Ovary (tissue), 9 donors: ENCODE data around the gene FBXO30. TPM values are rescaled to one million over a fixed set of nuclear protein-coding genes. Genes with fewer than 3 reads are reported as not detected.

ENCODE experiments used
- DNase-seq, 5 donors: peaks; one replicate each; pipeline ENCODE4 v3.0.0-alpha.2; 2019 to 2020
- H3K27ac ChIP-seq, 2 donors: fragments of 200-600 bp; one replicate each; pipeline versions ENCODE4 v1.5.1 to v1.8.0; 2019 to 2022
- H3K27me3 ChIP-seq: fragments of 200-600 bp; one replicate; pipeline ENCODE4 v1.8.0; 2022
- H3K36me3 ChIP-seq: fragments of 200-600 bp; sonication (generic); one replicate; pipeline ENCODE4 v1.5.1; 2019
- H3K4me1 ChIP-seq: one replicate; pipeline ENCODE4 v1.8.1; 2013; ENCODE audit warnings: mild to moderate bottlenecking, moderate library complexity; ENCODE audit not compliant: insufficient read depth
- H3K4me3 ChIP-seq: fragments of 200-600 bp; sonication (generic); one replicate; pipeline ENCODE4 v1.5.1; 2017
- H3K9me3 ChIP-seq, 2 donors: fragments of 200-600 bp in 1 of 2; sonication (generic) in 1 of 2; one replicate each; pipeline versions ENCODE4 v1.5.1 to v1.8.1; 2013 to 2019; ENCODE audit warnings: mild to moderate bottlenecking in 1 of 2, moderate library complexity in 1 of 2
- EP300 ChIP-seq: sonication (generic); formaldehyde crosslinking; IDR thresholded peaks from one replicate; pipeline ENCODE4 v1.6.1; 2017; ENCODE audit warnings: antibody characterized with exemption
- POLR2A ChIP-seq: fragments of 450-650 bp; IDR thresholded peaks from one replicate; pipeline ENCODE4 v1.6.1; 2017; ENCODE audit warnings: antibody characterized with exemption, mild to moderate bottlenecking, moderate library complexity
- WGBS, 3 donors: extraction: QIAGEN DNeasy Blood & Tissue Kit in 1 of 3; methylation state at CpG; one replicate each; pipeline versions ENCODE4 v1.1.5 to v1.1.7; 2013 to 2017; 5-methylcytosine and 5-hydroxymethylcytosine counted together
- intact Hi-C, 4 donors: fragments of 100-400 bp; cut with DNase I; formaldehyde crosslinking; loops; one replicate each; pipeline versions ENCODE4 v1.11.0 to v1.15.1; 2022 to 2023
- polyA plus RNA-seq, 2 donors: library from polyadenylated mRNA; stranded (reverse); fragments of 200-250 nt in 1 of 2; fragments of 350-450 nt in 1 of 2; fragmentation: Illumina TruSeq in 1 of 2; extraction: RNeasy Lipid Tissue Mini Kit (QIAGEN cat#74804) in 1 of 2; gene quantifications; one replicate each; pipeline ENCODE4 v1.2.3, GENCODE V29; 2013 to 2014
- total RNA-seq, 7 donors: library from RNA; depleted of rRNA in 2 of 7; stranded (reverse); fragments of >200 nt in 2 of 7; fragmentation: NEBNext Ultra II Directional in 3 of 7; extraction: Animal tissue kit (Norgen Biotek cat#: 25700) in 3 of 7; gene quantifications; one replicate each; pipeline versions ENCODE4 v1.1.0 to v1.2.4, GENCODE V29; 2016 to 2023
- TF ChIP-seq, protein P1 (sequence below), 3 donors: fragments of 450-650 bp in 2 of 3; fragments of 200-600 bp in 1 of 3; IDR thresholded peaks; one replicate each; pipeline versions ENCODE4 v1.5.1 to v1.8.0; 2016 to 2022; ENCODE audit warnings: antibody characterized with exemption in 3 of 3, mild to moderate bottlenecking in 1 of 3
- donor health status: DM: no; HTN: no; CAD: no; lungs with moderate emphysema.
- donor health status: DM: no; HTN: no; CAD: no.
- donor health status: Bipolar disorder and iron deficiency.
- donor health status: DM: yes; HTN: yes; CAD: no.
- donor health status: DM: no; HTN: no; CAD: no.
- donor health status: DM: yes; HTN: yes; CAD: no.

The FBXO30 gene
- total and polyA plus RNA-seq, 9 donors, result 5.6 to 13.5 (median 9.6) TPM

DNA sequence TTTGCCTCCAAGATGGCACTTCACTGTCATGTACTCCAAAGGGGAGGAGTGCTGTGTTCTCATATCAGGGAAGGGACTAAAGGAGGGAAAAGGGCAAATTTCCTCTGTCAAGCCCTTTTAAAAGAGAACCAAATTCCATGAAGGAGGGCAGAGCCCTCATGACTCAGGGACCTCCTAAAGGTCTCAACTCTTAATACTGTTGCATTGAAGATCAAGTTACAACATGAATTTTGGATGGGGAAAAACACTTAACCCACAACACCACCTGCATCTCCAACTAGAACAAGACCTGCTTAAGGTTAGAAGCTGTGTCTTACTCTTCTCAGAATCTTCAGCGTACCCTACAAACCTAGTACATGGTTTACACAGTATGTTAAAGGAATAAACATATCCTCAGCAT, 23.7 kb upstream of the FBXO30 start:
- Histone ChIP-seq H3K4me3 (no peak overlapping the region), H3K36me3 (no peaks in the 10 kb centered on the region), H3K9me3 (no peaks in the 10 kb centered on the region), H3K4me1 (no peaks in the 10 kb centered on the region), H3K27me3 (no peaks in the 10 kb centered on the region), H3K27ac (no peak overlapping the region)
- no peak for DNase-seq
- WGBS, 3 donors, result 95 to 100% (median 97%) methylated on average over 1 of the region's 1 CpG
- intact Hi-C loops, result no loop called here
- TF ChIP-seq EP300 (no peak), POLR2A (no peak)
- TF ChIP-seq, protein P1, sequence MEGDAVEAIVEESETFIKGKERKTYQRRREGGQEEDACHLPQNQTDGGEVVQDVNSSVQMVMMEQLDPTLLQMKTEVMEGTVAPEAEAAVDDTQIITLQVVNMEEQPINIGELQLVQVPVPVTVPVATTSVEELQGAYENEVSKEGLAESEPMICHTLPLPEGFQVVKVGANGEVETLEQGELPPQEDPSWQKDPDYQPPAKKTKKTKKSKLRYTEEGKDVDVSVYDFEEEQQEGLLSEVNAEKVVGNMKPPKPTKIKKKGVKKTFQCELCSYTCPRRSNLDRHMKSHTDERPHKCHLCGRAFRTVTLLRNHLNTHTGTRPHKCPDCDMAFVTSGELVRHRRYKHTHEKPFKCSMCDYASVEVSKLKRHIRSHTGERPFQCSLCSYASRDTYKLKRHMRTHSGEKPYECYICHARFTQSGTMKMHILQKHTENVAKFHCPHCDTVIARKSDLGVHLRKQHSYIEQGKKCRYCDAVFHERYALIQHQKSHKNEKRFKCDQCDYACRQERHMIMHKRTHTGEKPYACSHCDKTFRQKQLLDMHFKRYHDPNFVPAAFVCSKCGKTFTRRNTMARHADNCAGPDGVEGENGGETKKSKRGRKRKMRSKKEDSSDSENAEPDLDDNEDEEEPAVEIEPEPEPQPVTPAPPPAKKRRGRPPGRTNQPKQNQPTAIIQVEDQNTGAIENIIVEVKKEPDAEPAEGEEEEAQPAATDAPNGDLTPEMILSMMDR (IDR thresholded peaks at IDR 0.05), result no peak

DNA sequence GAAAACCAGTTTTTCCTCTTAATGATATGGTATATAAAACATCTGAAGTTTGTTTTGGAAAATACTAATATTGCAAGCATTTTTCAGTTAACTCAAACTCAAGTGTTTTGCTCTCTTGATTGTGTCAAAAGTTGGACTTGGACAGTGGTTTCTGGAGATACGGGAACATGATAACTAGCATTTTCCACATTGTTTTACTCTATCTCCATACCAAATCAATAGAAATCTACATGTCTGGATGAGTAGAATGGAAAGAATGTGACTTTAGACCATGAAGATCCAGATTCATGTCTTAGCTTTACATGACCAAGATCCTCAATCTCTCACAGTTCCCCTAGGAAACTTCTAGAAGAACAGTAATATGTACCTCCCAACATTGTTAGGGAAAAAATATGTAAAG, 22.2 kb upstream of the FBXO30 start:
- no peaks in the 10 kb centered on the region for H3K9me3 ChIP-seq
- no peak overlapping the region for H3K27ac ChIP-seq

DNA sequence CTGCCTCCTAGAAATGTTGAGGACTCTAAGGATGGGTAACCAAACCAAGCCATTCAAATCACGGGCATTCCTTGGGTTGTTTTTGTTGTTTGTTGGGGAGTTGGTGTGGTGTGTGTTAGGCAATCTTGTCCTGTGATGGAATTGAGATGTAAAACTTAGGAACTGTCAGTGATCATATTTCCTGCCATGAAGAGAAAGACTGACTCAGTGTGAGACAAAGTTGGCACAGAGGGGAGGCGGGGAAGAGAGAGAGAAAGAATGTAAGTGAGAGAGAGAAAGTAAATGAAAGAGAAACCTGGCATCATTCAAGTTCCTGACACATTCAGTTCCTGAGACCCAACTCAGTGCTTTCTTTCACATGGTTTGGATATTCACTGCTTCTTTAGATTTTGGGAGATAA, 21.6 kb upstream of the FBXO30 start:
- no peaks in the 10 kb centered on the region for H3K4me1 ChIP-seq
- TF ChIP-seq, protein P1 (IDR thresholded peaks at IDR 0.05), result no peak
- TF ChIP-seq POLR2A (no peak), EP300 (no peak)
- H3K27ac ChIP-seq, result no peak overlapping the region
- intact Hi-C loops, result no loop called here
- 83 to 87% (median 86%) methylated on average over 2 of the region's 2 CpGs for WGBS, 3 donors
- DNase-seq, result no peak
- H3K36me3 ChIP-seq, result no peaks in the 10 kb centered on the region
- no peaks in the 10 kb centered on the region for H3K27me3 ChIP-seq
- no peak overlapping the region for H3K4me3 ChIP-seq
- no peaks in the 10 kb centered on the region for H3K9me3 ChIP-seq

More for the DNA sequence above, 22.2 kb upstream of the FBXO30 start:
- no peaks in the 10 kb centered on the region for H3K36me3 ChIP-seq
- TF ChIP-seq POLR2A (no peak), EP300 (no peak)
- TF ChIP-seq, protein P1 (IDR thresholded peaks at IDR 0.05), result no peak
- intact Hi-C loops, result no loop called here
- no peaks in the 10 kb centered on the region for H3K27me3 ChIP-seq
- whole genome bisulfite sequencing, 3 donors, result 63 to 90% (median 76%) methylated on average over 1 of the region's 1 CpG
- DNase-seq, result no peak
- H3K4me3 ChIP-seq, result no peak overlapping the region
- no peaks in the 10 kb centered on the region for H3K4me1 ChIP-seq

DNA sequence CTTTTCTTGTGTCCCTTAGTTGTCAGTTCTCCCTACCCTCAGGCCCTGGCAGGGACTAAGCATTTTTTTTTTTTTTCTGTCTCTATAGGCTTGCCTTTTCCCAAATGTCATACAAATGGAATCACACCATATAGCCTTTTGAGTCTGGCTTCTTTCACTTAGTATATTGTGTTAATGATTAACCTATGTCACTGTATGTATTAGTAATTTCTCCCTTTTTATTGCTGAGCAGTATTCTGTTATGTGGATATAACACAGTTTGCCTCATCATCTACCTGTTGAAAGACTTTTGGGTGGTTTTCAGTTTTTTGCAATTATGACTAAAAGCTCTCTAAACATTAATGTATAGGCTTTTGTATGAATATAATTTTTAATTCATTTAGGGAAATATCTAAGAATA, 16.0 kb upstream of the FBXO30 start:
- H3K9me3 ChIP-seq, result no peaks in the 10 kb centered on the region
- no peak for DNase-seq

More for the DNA sequence above, 16.0 kb upstream of the FBXO30 start:
- intact Hi-C loops, result no loop called here
- Histone ChIP-seq H3K36me3 (no peaks in the 10 kb centered on the region), H3K4me3 (no peak overlapping the region), H3K4me1 (no peaks in the 10 kb centered on the region), H3K27ac (no peak overlapping the region), H3K27me3 (no peaks in the 10 kb centered on the region)
- TF ChIP-seq EP300, result no peak
- TF ChIP-seq, protein P1 (IDR thresholded peaks at IDR 0.05), result no peak
- no peak for TF ChIP-seq POLR2A
